Measurements from ENCODE around the gene LSM7.

GRCh38 chr19:2282062-2282861 is 46.1 kb downstream of the LSM7 start, which contains the start of gene PEAK3:
- TF ChIP-seq CTCF (conservative IDR thresholded peaks at IDR 0.05 in 1 of 2, IDR thresholded peaks at IDR 0.05 in 1 of 2; ENCODE audit: extremely low read depth in 1 of 2, insufficient read depth in 1 of 2, low read depth in 1 of 2, low read length in 2 of 2), result no peak
- no peak for TF ChIP-seq EZH2 (IDR thresholded peaks at IDR 0.05; ENCODE audit: borderline replicate concordance, low read length)

All from mammary epithelial cell (primary cell).